ENCODE data around the gene SMARCC1.

SMARCC1 gene

GRCh38 chr3:47705391-47705790 is 76.3 kb downstream of the SMARCC1 start:
- DNase-seq (ENCODE audit: low spot score) (no peak), FAIRE-seq (no peak)

GRCh38 chr3:47704237-47704612 is 77.5 kb downstream of the SMARCC1 start:
- DNase-seq (ENCODE audit: low spot score) (no peak), FAIRE-seq (no peak)

- FAIRE-seq (no peak), DNase-seq (ENCODE audit: low spot score) (no peak)
Observed at GRCh38 chr3:47701388-47701787, 80.3 kb downstream of the SMARCC1 start.

- DNase-seq (ENCODE audit: low spot score), result no peak
- no peak for FAIRE-seq
Observed at GRCh38 chr3:47692158-47692557, 89.5 kb downstream of the SMARCC1 start.

GRCh38 chr3:47688488-47688887 is 93.2 kb downstream of the SMARCC1 start:
- no peak for FAIRE-seq

GRCh38 chr3:47685037-47685436 is 96.7 kb downstream of the SMARCC1 start:
- FAIRE-seq (no peak), DNase-seq (ENCODE audit: low spot score) (no peak)

More at GRCh38 chr3:47688488-47688887, 93.2 kb downstream of the SMARCC1 start:
- DNase-seq (ENCODE audit: low spot score), result no peak

GRCh38 chr3:47681016-47681415 is 100.7 kb downstream of the SMARCC1 start:
- FAIRE-seq, result no peak
- no peak for DNase-seq (ENCODE audit: low spot score)

- DNase-seq (ENCODE audit: low spot score) (no peak), FAIRE-seq (no peak)
Observed at GRCh38 chr3:47678446-47679338, 103.0 kb downstream of the SMARCC1 start.

GRCh38 chr3:47669026-47669749 is 112.5 kb downstream of the SMARCC1 start:
- no peak for DNase-seq (ENCODE audit: low spot score)
- no peak for FAIRE-seq

- FAIRE-seq, result no peak
- no peak for DNase-seq (ENCODE audit: low spot score)
Observed at GRCh38 chr3:47666118-47666517, 115.6 kb downstream of the SMARCC1 start.

- DNase-seq (ENCODE audit: low spot score), result no peak
- FAIRE-seq, result no peak
Observed at GRCh38 chr3:47664519-47664918, 117.2 kb downstream of the SMARCC1 start.

GRCh38 chr3:47663630-47664240 is 118.0 kb downstream of the SMARCC1 start:
- FAIRE-seq (no peak), DNase-seq (ENCODE audit: low spot score) (no peak)

GRCh38 chr3:47661121-47661752 is 120.5 kb downstream of the SMARCC1 start:
- peak; percentile 56 for FAIRE-seq
- peak; percentile 21 for DNase-seq (ENCODE audit: low spot score)

- no peak for DNase-seq (ENCODE audit: low spot score)
- FAIRE-seq, result no peak
Observed at GRCh38 chr3:47658444-47658843, 123.2 kb downstream of the SMARCC1 start.

GRCh38 chr3:47652142-47652541 is 129.6 kb downstream of the SMARCC1 start:
- FAIRE-seq (no peak), DNase-seq (ENCODE audit: low spot score) (no peak)

- DNase-seq (ENCODE audit: low spot score), result no peak
- FAIRE-seq, result no peak
Observed at GRCh38 chr3:47650294-47650693, 131.4 kb downstream of the SMARCC1 start.

- DNase-seq (ENCODE audit: low spot score), result no peak
- FAIRE-seq, result no peak
Observed at GRCh38 chr3:47647550-47647949, 134.1 kb downstream of the SMARCC1 start.

GRCh38 chr3:47646362-47646761 is 135.3 kb downstream of the SMARCC1 start:
- FAIRE-seq, result no peak
- no peak for DNase-seq (ENCODE audit: low spot score)

GRCh38 chr3:47645551-47645950 is 136.1 kb downstream of the SMARCC1 start:
- FAIRE-seq (no peak), DNase-seq (ENCODE audit: low spot score) (no peak)

GRCh38 chr3:47643092-47643491 is 138.6 kb downstream of the SMARCC1 start:
- FAIRE-seq (no peak), DNase-seq (ENCODE audit: low spot score) (no peak)

GRCh38 chr3:47641739-47642138 is 140.0 kb downstream of the SMARCC1 start:
- no peak for DNase-seq (ENCODE audit: low spot score)
- FAIRE-seq, result no peak

- no peak for FAIRE-seq
Observed at GRCh38 chr3:47636921-47637320, 144.8 kb downstream of the SMARCC1 start.

More at GRCh38 chr3:47636921-47637320, 144.8 kb downstream of the SMARCC1 start:
- no peak for DNase-seq (ENCODE audit: low spot score)
